ENCODE results near the gene ISLR. TPM values are rescaled to one million over a fixed set of nuclear protein-coding genes. Genes with fewer than 3 reads are reported as not detected.

ISLR gene
- total RNA-seq, 2 donors from 2014 or later: not detected

- no peaks in the 10 kb centered on the region for H3K36me3 Mint-ChIP-seq (ENCODE audit: low read depth)
- no peak overlapping the region for H3K27ac Mint-ChIP-seq
- no peak overlapping the region for H3K4me3 Mint-ChIP-seq
- no peaks in the 10 kb centered on the region for H3K9me3 Mint-ChIP-seq
- no peak for ATAC-seq (replicated peaks)
- H3K27me3 Mint-ChIP-seq: peaks cover 5% of the 10 kb centered on the region
- no peaks in the 10 kb centered on the region for H3K4me1 Mint-ChIP-seq
These were observed 1.4 kb downstream of the ISLR start for GRCh38 chr15:74174958-74175253.

- Mint-ChIP-seq H3K27ac (no peak overlapping the region), H3K4me1 (no peaks in the 10 kb centered on the region), H3K4me3 (no peak overlapping the region), H3K27me3 (peaks cover 9% of the 10 kb centered on the region), H3K36me3 (ENCODE audit: low read depth) (no peaks in the 10 kb centered on the region), H3K9me3 (no peaks in the 10 kb centered on the region)
- ATAC-seq (replicated peaks): no peak
These were observed 2.0 kb downstream of the ISLR start for GRCh38 chr15:74175271-74176191.

- peaks cover 11% of the 10 kb centered on the region for H3K27me3 Mint-ChIP-seq
- H3K27ac Mint-ChIP-seq: no peak overlapping the region
- no peaks in the 10 kb centered on the region for H3K36me3 Mint-ChIP-seq (ENCODE audit: low read depth)
- H3K9me3 Mint-ChIP-seq: no peaks in the 10 kb centered on the region
- no peak overlapping the region for H3K4me3 Mint-ChIP-seq
- H3K4me1 Mint-ChIP-seq: no peaks in the 10 kb centered on the region
- no peak for ATAC-seq (replicated peaks)
These were observed 3.0 kb downstream of the ISLR start for GRCh38 chr15:74176262-74177214.

GRCh38 chr15:74178326-74179100, 5.0 kb downstream of the ISLR start:
- H3K36me3 Mint-ChIP-seq (ENCODE audit: low read depth): no peaks in the 10 kb centered on the region
- no peak for ATAC-seq (replicated peaks)
- no peak overlapping the region for H3K27ac Mint-ChIP-seq
- peaks cover 11% of the 10 kb centered on the region for H3K27me3 Mint-ChIP-seq
- H3K9me3 Mint-ChIP-seq: no peaks in the 10 kb centered on the region
- H3K4me3 Mint-ChIP-seq: no peak overlapping the region
- H3K4me1 Mint-ChIP-seq: no peaks in the 10 kb centered on the region

GRCh38 chr15:74179101-74179841, 5.8 kb downstream of the ISLR start:
- no peak overlapping the region for H3K4me3 Mint-ChIP-seq
- H3K27ac Mint-ChIP-seq: no peak overlapping the region
- ATAC-seq (replicated peaks): no peak
- peaks cover 11% of the 10 kb centered on the region for H3K27me3 Mint-ChIP-seq
- H3K36me3 Mint-ChIP-seq (ENCODE audit: low read depth): no peaks in the 10 kb centered on the region
- no peaks in the 10 kb centered on the region for H3K4me1 Mint-ChIP-seq
- H3K9me3 Mint-ChIP-seq: no peaks in the 10 kb centered on the region

- no peaks in the 10 kb centered on the region for H3K9me3 Mint-ChIP-seq
- no peak overlapping the region for H3K4me3 Mint-ChIP-seq
- H3K27me3 Mint-ChIP-seq: peaks cover 11% of the 10 kb centered on the region
- no peaks in the 10 kb centered on the region for H3K36me3 Mint-ChIP-seq (ENCODE audit: low read depth)
- no peak overlapping the region for H3K27ac Mint-ChIP-seq
- H3K4me1 Mint-ChIP-seq: no peaks in the 10 kb centered on the region
- no peak for ATAC-seq (replicated peaks)
These were observed 6.7 kb downstream of the ISLR start for GRCh38 chr15:74179983-74180880.

- Mint-ChIP-seq H3K27ac (no peak overlapping the region), H3K4me1 (no peaks in the 10 kb centered on the region), H3K9me3 (no peaks in the 10 kb centered on the region), H3K27me3 (peaks cover 11% of the 10 kb centered on the region), H3K36me3 (ENCODE audit: low read depth) (no peaks in the 10 kb centered on the region), H3K4me3 (no peak overlapping the region)
- ATAC-seq (replicated peaks): no peak
These were observed 7.5 kb downstream of the ISLR start for GRCh38 chr15:74180881-74181602.

GRCh38 chr15:74182131-74182530, 8.6 kb downstream of the ISLR start:
- Mint-ChIP-seq H3K4me3 (no peak overlapping the region), H3K4me1 (peaks cover 1% of the 10 kb centered on the region), H3K27me3 (peaks cover 12% of the 10 kb centered on the region), H3K36me3 (ENCODE audit: low read depth) (no peaks in the 10 kb centered on the region), H3K27ac (no peak overlapping the region), H3K9me3 (no peaks in the 10 kb centered on the region)
- no peak for ATAC-seq (replicated peaks)

GRCh38 chr15:74184582-74185091, 11.1 kb downstream of the ISLR start:
- Mint-ChIP-seq H3K9me3 (no peaks in the 10 kb centered on the region), H3K36me3 (ENCODE audit: low read depth) (no peaks in the 10 kb centered on the region), H3K4me1 (peaks cover 4% of the 10 kb centered on the region), H3K4me3 (no peak overlapping the region), H3K27me3 (peaks cover 10% of the 10 kb centered on the region), H3K27ac (no peak overlapping the region)
- peak; percentile 78 for ATAC-seq (replicated peaks)

- ATAC-seq (replicated peaks): peak; percentile 57
- H3K4me3 Mint-ChIP-seq: no peak overlapping the region
- no peak overlapping the region for H3K27ac Mint-ChIP-seq
- H3K4me1 Mint-ChIP-seq: peaks cover 4% of the 10 kb centered on the region
- peaks cover 3% of the 10 kb centered on the region for H3K27me3 Mint-ChIP-seq
- no peaks in the 10 kb centered on the region for H3K9me3 Mint-ChIP-seq
- no peaks in the 10 kb centered on the region for H3K36me3 Mint-ChIP-seq (ENCODE audit: low read depth)
These were observed 12.3 kb downstream of the ISLR start for GRCh38 chr15:74185710-74186348.

- H3K27ac Mint-ChIP-seq: no peak overlapping the region
These were observed 14.7 kb downstream of the ISLR start for GRCh38 chr15:74188216-74188615.

GRCh38 chr15:74191798-74192197, 18.3 kb downstream of the ISLR start:
- Mint-ChIP-seq H3K27me3 (peaks cover 3% of the 10 kb centered on the region), H3K4me1 (peaks cover 4% of the 10 kb centered on the region), H3K27ac (no peak overlapping the region), H3K4me3 (no peak overlapping the region), H3K36me3 (ENCODE audit: low read depth) (no peaks in the 10 kb centered on the region), H3K9me3 (no peaks in the 10 kb centered on the region)
- no peak for ATAC-seq (replicated peaks)

More at GRCh38 chr15:74188216-74188615, 14.7 kb downstream of the ISLR start:
- peaks cover 4% of the 10 kb centered on the region for H3K4me1 Mint-ChIP-seq
- peaks cover 3% of the 10 kb centered on the region for H3K27me3 Mint-ChIP-seq
- no peaks in the 10 kb centered on the region for H3K9me3 Mint-ChIP-seq
- ATAC-seq (replicated peaks): no peak
- H3K36me3 Mint-ChIP-seq (ENCODE audit: low read depth): no peaks in the 10 kb centered on the region
- H3K4me3 Mint-ChIP-seq: no peak overlapping the region
